K562 (cell line): ENCODE results near the gene DNAAF1.

Experiments used
- NFIC ChIP-seq: fragments of 450-650 bp; IDR thresholded peaks from 2 replicates; pipeline ENCODE4 v1.6.1; 2017; ENCODE audit warnings: mild to moderate bottlenecking, inconsistent platforms
- POLR2A ChIP-seq: fragments of 450-650 bp; conservative IDR thresholded peaks from 2 replicates; pipeline ENCODE4 v1.6.1; 2016
- POLR2AphosphoS5 ChIP-seq: IDR thresholded peaks from 2 replicates; pipeline ENCODE4 v1.6.1; 2011; ENCODE audit warnings: mild to moderate bottlenecking, low read depth, low read length, moderate library complexity; ENCODE audit not compliant: control insufficient read depth, insufficient read depth
- SMARCA4 ChIP-seq: fragments of 450-650 bp; IDR thresholded peaks from 2 replicates; pipeline ENCODE4 v1.6.1; 2016
- SMARCC2 ChIP-seq: fragments of 450-650 bp; IDR thresholded peaks from 2 replicates; pipeline ENCODE4 v1.6.1; 2017; ENCODE audit warnings: antibody characterized with exemption, moderate library complexity, mild to moderate bottlenecking, low read depth
- STAT6 ChIP-seq: sonication (generic); formaldehyde crosslinking; IDR thresholded peaks from 2 replicates; pipeline ENCODE4 v1.8.1; 2023; ENCODE audit warnings: mild to moderate bottlenecking, missing genetic modification reagents
- THRAP3 ChIP-seq: fragments of 450-650 bp; IDR thresholded peaks from 2 replicates; pipeline ENCODE4 v1.6.1; 2016; ENCODE audit warnings: mild to moderate bottlenecking, inconsistent platforms, borderline replicate concordance
- YY1 ChIP-seq, 3 experiments: IDR thresholded peaks; 2 replicates each; pipeline ENCODE4 v1.6.1; 2011; ENCODE audit warnings: low read length in 2 of 3, mild to moderate bottlenecking in 2 of 3, moderate library complexity in 2 of 3, borderline replicate concordance in 1 of 3, control low read depth in 1 of 3, low read depth in 1 of 3; ENCODE audit not compliant: insufficient read depth in 3 of 3, insufficient replicate concordance in 2 of 3, control insufficient read depth in 1 of 3, insufficient read length in 1 of 3; ENCODE audit errors: extremely low read depth in 1 of 3
- ZFX ChIP-seq: sonication (generic); formaldehyde crosslinking; IDR thresholded peaks from 2 replicates; pipeline ENCODE4 v1.8.0; 2022; ENCODE audit warnings: mild to moderate bottlenecking, missing genetic modification reagents, moderate library complexity
- ZNF146 ChIP-seq: IDR thresholded peaks from one replicate; pipeline ENCODE4 v1.6.1; 2018; ENCODE audit warnings: missing compliant biosample characterization; ENCODE audit not compliant: unreplicated experiment
- ZNF224 ChIP-seq: sonication (generic); formaldehyde crosslinking; IDR thresholded peaks from 2 replicates; pipeline ENCODE4 v1.8.0; 2022; ENCODE audit warnings: mild to moderate bottlenecking, missing genetic modification reagents

GRCh38 chr16:84156342-84156784 lies 11.3 kb downstream of the DNAAF1 start:
- TF ChIP-seq ZNF224 (no peak), STAT6 (no peak), THRAP3 (no peak), YY1 (IDR thresholded peaks at IDR 0.05; ENCODE audit: borderline replicate concordance in 1 of 3, control insufficient read depth in 1 of 3, extremely low read depth in 1 of 3, insufficient read depth in 3 of 3, insufficient read length in 1 of 3, insufficient replicate concordance in 2 of 3, low read depth in 1 of 3, low read length in 2 of 3) (no peak), ZNF146 (CRISPR knock-in tag) (no peak), SMARCA4 (no peak), POLR2AphosphoS5 (no peak), SMARCC2 (no peak), ZFX (CRISPR knock-in tag) (no peak), NFIC (no peak), POLR2A (no peak)
